ENCODE results near the gene GNB3.
"Not testable (repeated sequence)": the region's sequence is repeated elsewhere in the genome, so short reads cannot be mapped to it uniquely, and the experiment has no call there.

The GNB3 gene

GRCh38 chr12:6866163-6866919 is 25.6 kb downstream of the GNB3 start:
- H3K27me3 ChIP-seq = no peaks in the 10 kb centered on the region
- DNase-seq = no peak
- H3K36me3 ChIP-seq = peaks cover 64% of the 10 kb centered on the region
- TF ChIP-seq CTCF (IDR thresholded peaks at IDR 0.05; ENCODE audit: low read depth, low read length) = no peak
- H3K4me1 ChIP-seq = peaks cover 14% of the 10 kb centered on the region
- H3K4me3 ChIP-seq (ENCODE audit: low read depth, low read length) = peak overlapping the region; percentile 99
- H3K9me3 ChIP-seq = no peaks in the 10 kb centered on the region

- Histone ChIP-seq H3K4me3 (ENCODE audit: low read depth, low read length) (peak overlapping the region; percentile 99), H3K36me3 (peaks cover 65% of the 10 kb centered on the region), H3K27me3 (no peaks in the 10 kb centered on the region), H3K4me1 (peaks cover 14% of the 10 kb centered on the region), H3K9me3 (no peaks in the 10 kb centered on the region)
- DNase-seq = no peak
- TF ChIP-seq CTCF (IDR thresholded peaks at IDR 0.05; ENCODE audit: low read depth, low read length) = no peak
Observed at GRCh38 chr12:6866920-6867412, 26.2 kb downstream of the GNB3 start.

- no peak for TF ChIP-seq CTCF (IDR thresholded peaks at IDR 0.05; ENCODE audit: low read depth, low read length)
- Histone ChIP-seq H3K4me3 (ENCODE audit: low read depth, low read length) (peak within 1 kb of the TSS; percentile 99), H3K4me1 (peaks cover 14% of the 10 kb centered on the region), H3K27me3 (no peaks in the 10 kb centered on the region), H3K36me3 (peaks cover 62% of the 10 kb centered on the region), H3K9me3 (no peaks in the 10 kb centered on the region)
- peak; percentile 88 for DNase-seq
Observed at GRCh38 chr12:6867413-6868210, 26.9 kb downstream of the GNB3 start, which contains the start of gene TPI1. Gene TPI1, plus strand, starts transcription at chr12:6867531. Its CDS starts 36 bp downstream, at chr12:6867567.

- Histone ChIP-seq H3K4me3 (ENCODE audit: low read depth, low read length) (peak overlapping the region; percentile 99), H3K9me3 (no peaks in the 10 kb centered on the region), H3K27me3 (no peaks in the 10 kb centered on the region), H3K4me1 (peaks cover 14% of the 10 kb centered on the region), H3K36me3 (peaks cover 57% of the 10 kb centered on the region)
- no peak for DNase-seq
- TF ChIP-seq CTCF (IDR thresholded peaks at IDR 0.05; ENCODE audit: low read depth, low read length) = peak; percentile 28; the same call in 1 of the 2 replicates
Observed at GRCh38 chr12:6868211-6869048, 27.7 kb downstream of the GNB3 start.

- H3K36me3 ChIP-seq = peaks cover 52% of the 10 kb centered on the region
- H3K27me3 ChIP-seq = no peaks in the 10 kb centered on the region
- peak; percentile 93 for TF ChIP-seq CTCF (IDR thresholded peaks at IDR 0.05; ENCODE audit: low read depth, low read length)
- H3K4me1 ChIP-seq = peaks cover 14% of the 10 kb centered on the region
- peak overlapping the region; percentile 99 for H3K4me3 ChIP-seq (ENCODE audit: low read depth, low read length)
- no peaks in the 10 kb centered on the region for H3K9me3 ChIP-seq
- DNase-seq = peak; percentile 88
Observed at GRCh38 chr12:6869049-6870021, 28.6 kb downstream of the GNB3 start.

GRCh38 chr12:6870304-6870703 is 29.6 kb downstream of the GNB3 start:
- H3K4me3 ChIP-seq (ENCODE audit: low read depth, low read length); H3K27me3 ChIP-seq; H3K9me3 ChIP-seq; DNase-seq: not testable (repeated sequence)
- H3K36me3 ChIP-seq = peaks cover 43% of the 10 kb centered on the region
- peaks cover 14% of the 10 kb centered on the region for H3K4me1 ChIP-seq

All from BE2C (cell line).